Activated effector memory CD4-positive, alpha-beta T cell treated with anti-CD3 and anti-CD28 coated beads, Interleukin-2, amount 50 U/mL, for 16 hours (primary cell): ENCODE measurements around the gene ARSB.
"Not testable (repeated sequence)": the region's sequence is repeated elsewhere in the genome, so short reads cannot be mapped to it uniquely, and the experiment has no call there.

ENCODE experiments used
- DNase-seq: peaks from one replicate; pipeline ENCODE4 v3.0.0-alpha.2; 2020

ARSB gene

GRCh38 chr5:78771260-78772205 is 213.6 kb downstream of the ARSB start:
- DNase-seq = no peak

GRCh38 chr5:78768781-78769380 is 216.2 kb downstream of the ARSB start:
- DNase-seq = no peak

- no peak for DNase-seq
Observed at GRCh38 chr5:78766412-78766762, 218.7 kb downstream of the ARSB start.

- no peak for DNase-seq
Observed at GRCh38 chr5:78765756-78766411, 219.2 kb downstream of the ARSB start.

GRCh38 chr5:78765116-78765515 is 220.0 kb downstream of the ARSB start:
- DNase-seq = no peak

- DNase-seq = no peak
Observed at GRCh38 chr5:78763659-78764189, 221.4 kb downstream of the ARSB start.

- DNase-seq = not testable (repeated sequence)
Observed at GRCh38 chr5:78762743-78763142, 222.4 kb downstream of the ARSB start.

- DNase-seq = no peak
Observed at GRCh38 chr5:78761840-78762239, 223.3 kb downstream of the ARSB start.

- DNase-seq = no peak
Observed at GRCh38 chr5:78760770-78761169, 224.3 kb downstream of the ARSB start.

GRCh38 chr5:78760366-78760765 is 224.7 kb downstream of the ARSB start:
- no peak for DNase-seq

- no peak for DNase-seq
Observed at GRCh38 chr5:78758169-78758839, 226.8 kb downstream of the ARSB start.

- no peak for DNase-seq
Observed at GRCh38 chr5:78757269-78758053, 227.6 kb downstream of the ARSB start.

- no peak for DNase-seq
Observed at GRCh38 chr5:78756858-78757257, 228.3 kb downstream of the ARSB start.

GRCh38 chr5:78755822-78756429 is 229.2 kb downstream of the ARSB start:
- DNase-seq = no peak

- DNase-seq = no peak
Observed at GRCh38 chr5:78754655-78755054, 230.5 kb downstream of the ARSB start.

GRCh38 chr5:78753093-78753531 is 232.0 kb downstream of the ARSB start:
- no peak for DNase-seq

GRCh38 chr5:78751872-78752271 is 233.2 kb downstream of the ARSB start:
- DNase-seq = no peak

- DNase-seq = no peak
Observed at GRCh38 chr5:78750281-78750680, 234.8 kb downstream of the ARSB start.

- DNase-seq = no peak
Observed at GRCh38 chr5:78747705-78748359, 237.3 kb downstream of the ARSB start.

- DNase-seq = no peak
Observed at GRCh38 chr5:78747055-78747454, 238.1 kb downstream of the ARSB start.
